ENCODE results near the gene CYP3A7. TPM values are rescaled to one million over a fixed set of nuclear protein-coding genes. Genes with fewer than 3 reads are reported as not detected.
"Not testable (repeated sequence)": the region's sequence is repeated elsewhere in the genome, so short reads cannot be mapped to it uniquely, and the experiment has no call there.

The CYP3A7 gene
- total and polyA plus RNA-seq, 5 donors from 2014 or later, result not detected

GRCh38 chr7:99694201-99694911 lies 40.6 kb downstream of the CYP3A7 start:
- Histone ChIP-seq H3K36me3 (ENCODE audit: control insufficient read depth, insufficient read depth, low read length) (no peaks in the 10 kb centered on the region), H3K4me3 (ENCODE audit: low read depth, low read length) (no peak overlapping the region), H3K4me1 (ENCODE audit: control insufficient read depth, insufficient read depth, low read length, poor library complexity, severe bottlenecking) (no peaks in the 10 kb centered on the region), H3K9me3 (ENCODE audit: control insufficient read depth in 2 of 2, low read length in 2 of 2) (peaks cover 0 to 1% of the 10 kb centered on the region in 2 experiments), H3K27ac (ENCODE audit: insufficient read depth, low read length, poor library complexity, severe bottlenecking) (no peak overlapping the region), H3K27me3 (ENCODE audit: control insufficient read depth, insufficient read depth, low read length) (no peaks in the 10 kb centered on the region)
- DNase-seq (no peak), ATAC-seq (ENCODE audit: low read depth in 2 of 2) (no peak)
- Mint-ChIP-seq H3K4me1 (peaks cover 0 to 5% (median 0%) of the 10 kb centered on the region in 4 donors), H3K4me3 (no peak overlapping the region), H3K36me3 (peaks cover 4% of the 10 kb centered on the region), H3K9me3 (peaks cover 0 to 15% (median 4%) of the 10 kb centered on the region in 7 donors), H3K27me3 (peaks cover 7% of the 10 kb centered on the region), H3K27ac (no peak overlapping the region)

GRCh38 chr7:99693427-99694200 lies 41.4 kb downstream of the CYP3A7 start:
- H3K4me1 Mint-ChIP-seq, result peaks cover 0 to 5% (median 0%) of the 10 kb centered on the region in 4 donors
- Histone ChIP-seq H3K4me1 (ENCODE audit: control insufficient read depth, insufficient read depth, low read length, poor library complexity, severe bottlenecking) (no peaks in the 10 kb centered on the region), H3K27ac (ENCODE audit: insufficient read depth, low read length, poor library complexity, severe bottlenecking) (no peak overlapping the region), H3K9me3 (ENCODE audit: control insufficient read depth in 2 of 2, low read length in 2 of 2) (peaks cover 0 to 1% of the 10 kb centered on the region in 2 experiments), H3K4me3 (ENCODE audit: low read depth, low read length) (no peak overlapping the region), H3K27me3 (ENCODE audit: control insufficient read depth, insufficient read depth, low read length) (no peaks in the 10 kb centered on the region), H3K36me3 (ENCODE audit: control insufficient read depth, insufficient read depth, low read length) (no peaks in the 10 kb centered on the region)
- ATAC-seq (ENCODE audit: low read depth in 2 of 2), result no peak
- H3K9me3 Mint-ChIP-seq, result peaks cover 0 to 21% (median 4%) of the 10 kb centered on the region in 7 donors
- DNase-seq, result no peak
- H3K27ac Mint-ChIP-seq, result no peak overlapping the region
- H3K4me3 Mint-ChIP-seq, result no peak overlapping the region
- peaks cover 5% of the 10 kb centered on the region for H3K27me3 Mint-ChIP-seq
- peaks cover 4% of the 10 kb centered on the region for H3K36me3 Mint-ChIP-seq

- peaks cover 4% of the 10 kb centered on the region for H3K36me3 Mint-ChIP-seq
- Histone ChIP-seq H3K4me1 (ENCODE audit: control insufficient read depth, insufficient read depth, low read length, poor library complexity, severe bottlenecking) (no peaks in the 10 kb centered on the region), H3K4me3 (ENCODE audit: low read depth, low read length) (no peak overlapping the region), H3K36me3 (ENCODE audit: control insufficient read depth, insufficient read depth, low read length) (no peaks in the 10 kb centered on the region), H3K27me3 (ENCODE audit: control insufficient read depth, insufficient read depth, low read length) (no peaks in the 10 kb centered on the region), H3K27ac (ENCODE audit: insufficient read depth, low read length, poor library complexity, severe bottlenecking) (no peak overlapping the region), H3K9me3 (ENCODE audit: control insufficient read depth in 2 of 2, low read length in 2 of 2) (peaks cover 0 to 1% of the 10 kb centered on the region in 2 experiments)
- peaks cover 0 to 21% (median 5%) of the 10 kb centered on the region in 7 donors for H3K9me3 Mint-ChIP-seq
- peak overlapping the region in 1 of 3 donors; percentile 12 for H3K27ac Mint-ChIP-seq
- no peak overlapping the region for H3K4me3 Mint-ChIP-seq
- no peak for DNase-seq
- peaks cover 0 to 5% (median 0%) of the 10 kb centered on the region in 4 donors for H3K4me1 Mint-ChIP-seq
- ATAC-seq (ENCODE audit: low read depth in 2 of 2), result no peak
- H3K27me3 Mint-ChIP-seq, result peaks cover 9% of the 10 kb centered on the region
These were observed 41.9 kb downstream of the CYP3A7 start for GRCh38 chr7:99693100-99693426.

GRCh38 chr7:99692563-99692962 lies 42.4 kb downstream of the CYP3A7 start:
- H3K4me1 ChIP-seq (ENCODE audit: control insufficient read depth, insufficient read depth, low read length, poor library complexity, severe bottlenecking); H3K27ac Mint-ChIP-seq; H3K9me3 ChIP-seq (ENCODE audit: control insufficient read depth in 2 of 2, low read length in 2 of 2); H3K36me3 ChIP-seq (ENCODE audit: control insufficient read depth, insufficient read depth, low read length); H3K4me1 Mint-ChIP-seq; H3K4me3 Mint-ChIP-seq; H3K27me3 ChIP-seq (ENCODE audit: control insufficient read depth, insufficient read depth, low read length); DNase-seq; H3K27ac ChIP-seq (ENCODE audit: insufficient read depth, low read length, poor library complexity, severe bottlenecking); ATAC-seq (ENCODE audit: low read depth in 2 of 2); H3K36me3 Mint-ChIP-seq; H3K4me3 ChIP-seq (ENCODE audit: low read depth, low read length): not testable (repeated sequence)
- H3K27me3 Mint-ChIP-seq, result peaks cover 11% of the 10 kb centered on the region
- peaks cover 0 to 22% (median 5%) of the 10 kb centered on the region in 7 donors for H3K9me3 Mint-ChIP-seq

- not testable (repeated sequence) for H3K4me3 ChIP-seq (ENCODE audit: low read depth, low read length); H3K27me3 ChIP-seq (ENCODE audit: control insufficient read depth, insufficient read depth, low read length); H3K4me1 Mint-ChIP-seq; DNase-seq; H3K27ac ChIP-seq (ENCODE audit: insufficient read depth, low read length, poor library complexity, severe bottlenecking); H3K36me3 ChIP-seq (ENCODE audit: control insufficient read depth, insufficient read depth, low read length); H3K4me1 ChIP-seq (ENCODE audit: control insufficient read depth, insufficient read depth, low read length, poor library complexity, severe bottlenecking); H3K36me3 Mint-ChIP-seq; H3K4me3 Mint-ChIP-seq; ATAC-seq (ENCODE audit: low read depth in 2 of 2); H3K27ac Mint-ChIP-seq; H3K9me3 ChIP-seq (ENCODE audit: control insufficient read depth in 2 of 2, low read length in 2 of 2)
- Mint-ChIP-seq H3K27me3 (peaks cover 15% of the 10 kb centered on the region), H3K9me3 (peaks cover 0 to 24% (median 5%) of the 10 kb centered on the region in 7 donors)
These were observed 43.3 kb downstream of the CYP3A7 start for GRCh38 chr7:99691658-99692057.

- DNase-seq; H3K9me3 ChIP-seq (ENCODE audit: control insufficient read depth in 2 of 2, low read length in 2 of 2); H3K4me1 ChIP-seq (ENCODE audit: control insufficient read depth, insufficient read depth, low read length, poor library complexity, severe bottlenecking); H3K36me3 Mint-ChIP-seq; H3K4me3 ChIP-seq (ENCODE audit: low read depth, low read length); H3K27ac ChIP-seq (ENCODE audit: insufficient read depth, low read length, poor library complexity, severe bottlenecking); H3K27ac Mint-ChIP-seq; H3K4me3 Mint-ChIP-seq; H3K36me3 ChIP-seq (ENCODE audit: control insufficient read depth, insufficient read depth, low read length); ATAC-seq (ENCODE audit: low read depth in 2 of 2); H3K4me1 Mint-ChIP-seq; H3K27me3 ChIP-seq (ENCODE audit: control insufficient read depth, insufficient read depth, low read length): not testable (repeated sequence)
- peaks cover 0 to 24% (median 5%) of the 10 kb centered on the region in 7 donors for H3K9me3 Mint-ChIP-seq
- H3K27me3 Mint-ChIP-seq, result peaks cover 15% of the 10 kb centered on the region
These were observed 44.1 kb downstream of the CYP3A7 start for GRCh38 chr7:99690918-99691317.

GRCh38 chr7:99685871-99686608 lies 49.0 kb downstream of the CYP3A7 start:
- not testable (repeated sequence) for H3K27me3 ChIP-seq (ENCODE audit: control insufficient read depth, insufficient read depth, low read length); H3K27ac ChIP-seq (ENCODE audit: insufficient read depth, low read length, poor library complexity, severe bottlenecking); H3K4me1 ChIP-seq (ENCODE audit: control insufficient read depth, insufficient read depth, low read length, poor library complexity, severe bottlenecking); H3K9me3 ChIP-seq (ENCODE audit: control insufficient read depth in 2 of 2, low read length in 2 of 2); H3K36me3 ChIP-seq (ENCODE audit: control insufficient read depth, insufficient read depth, low read length); H3K4me1 Mint-ChIP-seq; H3K4me3 ChIP-seq (ENCODE audit: low read depth, low read length); ATAC-seq (ENCODE audit: low read depth in 2 of 2); H3K27ac Mint-ChIP-seq; DNase-seq; H3K4me3 Mint-ChIP-seq
- H3K27me3 Mint-ChIP-seq, result peaks cover 11% of the 10 kb centered on the region
- H3K36me3 Mint-ChIP-seq, result peaks cover 15% of the 10 kb centered on the region
- peaks cover 1 to 16% (median 3%) of the 10 kb centered on the region in 7 donors for H3K9me3 Mint-ChIP-seq
